GM19238 (cell line): ENCODE measurements around the gene GLP2R.

Experiments
- DNase-seq: peaks from one replicate; pipeline ENCODE4 v3.0.0; 2011; ENCODE audit warnings: low spot score; ENCODE audit not compliant: insufficient read length

The GLP2R gene

DNA sequence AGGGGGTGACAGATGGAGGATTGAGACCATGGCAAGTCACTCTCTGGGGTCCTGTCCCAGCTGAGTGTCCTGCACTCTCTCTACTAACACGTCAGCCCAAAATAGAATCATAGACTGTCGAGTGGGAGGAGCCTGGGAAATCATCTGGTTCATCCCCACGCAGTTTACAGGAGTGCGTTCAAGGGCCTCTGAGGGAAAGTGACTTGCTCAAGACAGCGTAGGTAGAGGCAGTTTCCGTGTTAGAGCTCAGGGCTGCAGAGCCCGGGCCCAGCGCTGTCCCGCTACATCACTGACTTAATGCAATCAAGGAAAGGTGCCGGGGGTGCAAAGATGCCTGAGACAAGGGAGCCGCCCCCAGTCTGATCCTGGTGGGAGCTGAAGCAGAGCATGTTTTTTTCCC lies 14.2 kb upstream of the GLP2R start:
- no peak for DNase-seq

DNA sequence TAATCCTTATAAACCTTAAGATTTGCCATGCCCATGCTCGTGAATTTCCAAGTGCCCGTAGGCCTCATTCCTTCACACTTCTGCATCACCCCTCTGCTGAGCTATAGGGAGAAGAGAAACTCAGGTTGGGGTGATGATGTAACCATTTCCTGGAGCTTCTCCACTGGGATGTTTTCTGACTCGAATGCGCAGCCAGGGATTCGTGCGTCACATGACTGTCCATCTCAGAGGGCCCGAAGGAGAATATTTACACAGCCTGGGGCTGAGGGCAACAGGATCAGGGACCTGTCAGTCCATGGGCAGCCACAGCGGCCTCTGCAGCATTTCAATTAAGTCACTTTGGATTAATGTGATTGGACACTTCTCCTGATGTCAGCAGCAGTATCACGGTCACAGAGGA lies 12.6 kb upstream of the GLP2R start:
- DNase-seq: no peak

DNA sequence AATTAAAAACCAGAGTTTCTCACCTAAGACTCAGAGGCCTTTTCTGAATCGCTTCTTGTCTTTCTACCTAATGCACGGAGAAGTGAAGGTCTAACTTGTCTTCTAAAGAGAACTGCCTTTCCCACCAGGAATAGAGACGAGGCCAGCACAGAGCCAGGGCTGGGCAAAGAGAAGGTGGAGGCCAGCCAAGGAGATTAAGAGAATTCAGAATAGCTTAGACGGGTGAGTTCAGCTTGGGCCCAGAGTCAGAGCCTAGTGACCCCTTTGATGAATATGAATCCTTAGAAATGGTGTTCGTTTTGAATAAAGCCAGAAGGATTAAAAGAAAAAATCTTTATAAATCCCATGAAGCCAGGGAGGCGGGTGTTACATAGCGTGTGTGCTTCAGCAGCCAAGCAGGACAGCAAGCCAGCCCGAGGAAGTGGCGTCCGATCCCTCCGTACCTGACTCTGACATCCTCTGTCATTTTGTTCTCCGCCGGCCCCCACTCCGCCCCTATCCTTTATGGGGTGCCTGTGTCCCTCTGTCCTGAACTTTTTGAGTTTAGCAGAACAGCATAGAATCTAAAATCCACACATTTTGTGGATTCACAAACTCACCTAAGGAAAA lies 11.3 kb upstream of the GLP2R start:
- DNase-seq: no peak

GRCh38 chr17:9816472-9816871 lies 9.3 kb upstream of the GLP2R start:
- no peak for DNase-seq

DNA sequence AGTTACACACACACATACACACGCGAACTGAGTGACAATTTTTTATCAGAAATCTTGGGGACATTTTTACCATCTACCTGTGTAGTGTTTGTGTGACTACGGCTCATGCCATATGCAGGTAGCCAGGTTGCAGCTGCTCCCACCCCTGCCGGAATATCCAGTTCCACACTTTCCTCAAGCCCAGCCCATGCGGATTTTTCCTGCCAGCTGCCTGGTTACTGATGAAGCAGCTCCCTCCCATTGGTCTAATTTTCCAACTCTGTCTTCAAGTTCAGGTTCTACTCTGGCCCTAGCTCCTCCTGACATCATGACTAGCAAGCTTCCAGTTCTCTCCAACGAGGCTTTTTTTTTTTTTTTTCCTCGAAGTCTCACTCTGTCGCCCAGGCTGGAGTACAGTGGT lies 8.6 kb upstream of the GLP2R start:
- no peak for DNase-seq

DNA sequence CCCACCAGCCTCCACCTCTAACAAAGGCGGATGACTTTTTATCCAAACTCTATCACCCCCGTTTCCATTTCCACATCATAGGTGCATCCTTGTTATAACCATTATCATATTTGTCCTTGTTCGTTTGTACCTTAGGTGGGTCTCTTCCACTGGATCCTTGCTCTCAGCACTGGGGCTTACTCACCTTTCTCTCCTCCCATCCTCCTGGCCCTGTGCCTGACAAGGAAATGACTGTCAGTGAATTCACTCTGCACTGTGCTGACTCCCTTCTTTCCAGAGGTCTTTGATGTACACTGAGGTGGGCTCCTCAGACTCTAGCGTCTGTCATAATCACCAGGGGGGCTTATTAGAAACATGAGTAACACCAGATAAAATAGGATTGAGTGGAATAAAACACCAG lies 7.0 kb upstream of the GLP2R start:
- no peak for DNase-seq

DNA sequence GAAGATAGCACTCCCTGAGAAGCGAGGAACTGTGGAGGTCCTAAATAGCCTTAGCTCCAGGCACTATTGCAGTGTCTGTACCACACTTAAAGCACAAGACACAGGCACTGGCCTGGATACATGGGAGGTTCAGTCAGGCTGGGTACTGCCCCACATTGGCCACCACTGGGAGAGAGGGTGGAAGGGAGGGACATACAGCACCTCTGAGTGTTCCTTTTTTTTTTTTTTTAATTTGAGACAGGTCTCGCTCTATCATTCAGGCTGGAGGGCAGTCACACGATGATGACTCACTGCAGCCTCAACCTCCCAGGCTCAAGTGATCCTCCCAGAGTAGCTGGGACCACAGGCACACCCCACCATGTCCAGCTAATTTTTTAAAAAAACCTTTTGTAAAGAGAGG lies 5.3 kb upstream of the GLP2R start:
- DNase-seq: no peak

- no peak for DNase-seq
Measured at GRCh38 chr17:9821921-9822320, 3.8 kb upstream of the GLP2R start, which contains the start of gene GSG1L2. GSG1L2 (minus strand) TSS chr17:9822079; CDS start chr17:9822071, 8 bp downstream.

GRCh38 chr17:9824094-9824493 lies 1.6 kb upstream of the GLP2R start:
- DNase-seq: no peak

DNA sequence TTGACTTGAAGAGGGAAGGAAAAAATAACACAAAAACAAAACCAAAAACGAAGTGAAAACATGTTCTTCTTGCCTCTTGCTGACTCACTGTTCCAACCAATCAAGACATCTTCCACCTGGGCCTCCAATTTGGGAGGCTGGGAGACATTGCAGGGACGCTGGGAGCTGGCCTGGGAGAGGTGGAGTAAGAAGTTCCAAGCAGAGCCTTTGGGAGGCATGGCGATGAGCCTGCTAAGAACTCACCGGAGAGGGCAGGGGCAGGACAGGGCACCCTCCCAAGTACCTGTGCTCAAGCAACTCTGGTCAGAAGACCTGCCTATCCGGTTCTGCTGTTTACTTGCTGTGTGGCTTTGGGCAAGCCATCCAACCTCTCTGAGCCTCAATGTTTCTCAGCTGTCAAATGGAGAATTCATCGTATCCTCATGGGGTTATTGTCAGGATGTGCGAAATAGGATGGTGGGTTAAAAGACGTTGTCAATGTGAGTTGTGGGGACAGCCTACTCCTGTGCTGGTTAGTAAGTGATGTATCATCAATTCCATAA lies 856 bp upstream of the GLP2R start:
- DNase-seq: no peak

DNA sequence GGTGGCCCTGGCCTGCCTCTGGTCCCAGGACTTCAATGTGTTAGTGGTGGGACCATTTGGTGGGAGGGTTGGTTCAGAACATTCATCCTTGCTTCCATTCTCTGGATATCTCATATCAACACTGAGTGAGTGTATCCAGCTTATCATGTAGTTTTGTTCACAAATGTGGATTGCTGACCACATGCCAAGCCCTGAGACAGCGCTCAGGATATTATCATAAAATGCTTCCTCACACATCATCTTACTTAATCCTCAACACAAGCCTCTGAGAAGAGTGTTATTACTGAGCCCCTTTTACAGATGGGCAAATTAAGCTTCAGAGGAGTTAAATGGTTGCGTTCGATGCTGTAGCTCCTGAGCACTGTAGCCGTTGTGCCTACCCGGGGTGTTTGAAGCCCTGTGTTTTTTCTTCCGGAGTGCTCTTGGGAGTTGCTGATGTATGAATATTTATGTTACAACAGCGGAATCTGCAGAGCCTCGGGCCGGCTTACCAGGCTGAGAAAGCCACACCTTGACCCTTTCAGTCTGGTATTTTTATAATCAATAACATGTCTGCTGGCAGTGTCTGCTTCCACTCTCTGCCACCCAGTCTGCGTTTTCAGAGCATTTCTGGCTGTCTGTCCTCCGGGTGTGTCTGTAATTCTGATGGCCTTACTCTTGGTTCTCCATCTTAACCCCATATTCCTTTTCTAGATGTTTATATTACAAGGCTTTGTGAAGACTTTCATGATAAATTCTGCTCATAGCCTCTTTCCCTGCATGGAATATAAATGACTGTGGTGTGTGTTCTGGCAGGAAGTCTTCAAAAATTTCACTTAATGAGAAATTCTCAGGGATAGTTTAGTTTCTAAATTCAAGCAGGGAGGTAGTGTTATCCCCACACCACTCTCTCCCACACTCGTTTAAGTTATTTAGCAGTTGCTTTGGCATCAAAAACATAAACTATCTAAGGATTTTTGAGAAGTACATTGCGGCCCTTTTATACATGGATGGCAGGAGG lies 2.9 kb downstream of the GLP2R start:
- DNase-seq: no peak

- no peak for DNase-seq
Measured at GRCh38 chr17:9829343-9829742, 3.6 kb downstream of the GLP2R start.

GRCh38 chr17:9830711-9831110 lies 5.0 kb downstream of the GLP2R start:
- DNase-seq: no peak

DNA sequence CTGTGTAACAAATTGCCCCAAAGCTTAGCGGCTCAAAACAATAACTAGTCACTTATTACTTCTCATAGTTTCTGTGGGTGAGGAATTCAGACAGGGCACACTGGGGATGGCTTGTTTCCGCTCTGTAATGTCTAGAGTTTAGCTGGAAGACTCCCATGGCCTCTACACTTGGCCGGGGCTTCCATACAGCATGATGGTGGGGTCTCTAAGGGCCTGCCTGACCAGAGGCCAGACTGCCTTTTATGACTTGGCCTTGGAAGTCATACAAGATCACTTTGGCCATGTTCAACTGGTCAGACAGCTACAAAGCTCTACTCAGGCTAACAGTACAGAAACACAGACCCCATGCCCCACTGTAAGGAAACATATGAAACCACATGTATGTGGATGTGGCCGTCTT lies 8.2 kb downstream of the GLP2R start:
- DNase-seq: no peak

DNA sequence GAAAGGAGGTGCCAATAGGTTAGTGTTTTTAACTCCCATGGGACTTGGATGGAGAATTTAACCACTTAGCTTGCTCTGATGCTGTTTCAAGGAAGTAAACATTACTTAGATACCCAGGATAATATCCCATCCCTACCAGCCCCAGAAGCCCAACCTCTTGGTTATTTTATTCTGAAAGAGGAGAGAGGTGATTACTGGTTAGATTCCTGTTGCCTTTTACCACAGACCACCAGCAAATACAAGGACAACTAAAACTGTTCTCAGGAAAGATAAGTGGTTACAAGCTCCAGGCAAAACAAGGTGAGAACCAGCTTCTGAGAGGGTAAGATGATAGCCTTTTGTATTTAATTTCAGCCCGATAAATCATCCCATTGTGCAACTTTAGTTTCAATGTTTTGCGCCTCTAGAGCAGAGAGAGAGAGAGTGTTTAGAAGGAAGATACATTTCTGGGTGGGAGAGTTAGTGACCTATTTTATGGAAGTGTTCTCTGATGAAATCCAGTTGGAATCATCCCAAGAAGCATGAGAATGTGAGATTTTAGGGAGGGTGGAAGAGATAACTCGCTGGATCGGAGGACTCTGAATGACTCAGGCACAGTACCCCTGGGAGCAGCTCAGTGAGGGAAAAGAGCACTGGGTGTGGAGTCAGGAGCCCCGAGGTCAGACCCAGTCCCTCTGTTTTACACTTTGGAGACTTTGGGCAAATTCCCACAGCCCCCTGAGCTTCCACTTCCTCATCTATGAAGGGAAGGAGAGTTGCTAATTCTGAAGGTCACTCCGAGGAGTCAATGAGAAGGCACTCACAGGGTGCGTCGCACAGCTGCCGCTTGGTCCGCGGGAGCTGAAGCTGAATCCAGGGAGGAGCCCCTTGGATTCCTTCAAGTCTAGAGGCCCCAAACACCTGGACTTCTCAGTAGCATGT lies 12.1 kb downstream of the GLP2R start:
- DNase-seq: no peak

DNA sequence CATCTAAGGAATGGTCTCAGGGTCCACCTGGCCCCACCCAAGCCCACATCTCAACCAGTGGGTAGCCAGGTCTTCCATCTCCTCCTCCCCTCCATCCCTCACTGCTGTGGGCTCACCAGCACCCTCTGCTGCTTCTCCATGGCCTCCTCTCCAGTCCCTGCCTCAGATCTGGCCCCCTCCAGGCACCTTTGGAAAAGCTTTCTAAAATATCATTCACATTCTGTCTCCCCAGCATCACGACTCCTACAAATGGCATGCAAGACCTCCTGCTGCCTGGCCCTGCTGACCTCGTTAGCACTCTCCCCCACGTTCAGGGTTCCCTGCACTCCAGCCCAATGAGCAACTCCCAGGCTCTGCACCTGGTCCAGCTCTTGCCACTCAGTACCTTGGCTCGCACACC lies 13.7 kb downstream of the GLP2R start:
- DNase-seq: no peak

DNA sequence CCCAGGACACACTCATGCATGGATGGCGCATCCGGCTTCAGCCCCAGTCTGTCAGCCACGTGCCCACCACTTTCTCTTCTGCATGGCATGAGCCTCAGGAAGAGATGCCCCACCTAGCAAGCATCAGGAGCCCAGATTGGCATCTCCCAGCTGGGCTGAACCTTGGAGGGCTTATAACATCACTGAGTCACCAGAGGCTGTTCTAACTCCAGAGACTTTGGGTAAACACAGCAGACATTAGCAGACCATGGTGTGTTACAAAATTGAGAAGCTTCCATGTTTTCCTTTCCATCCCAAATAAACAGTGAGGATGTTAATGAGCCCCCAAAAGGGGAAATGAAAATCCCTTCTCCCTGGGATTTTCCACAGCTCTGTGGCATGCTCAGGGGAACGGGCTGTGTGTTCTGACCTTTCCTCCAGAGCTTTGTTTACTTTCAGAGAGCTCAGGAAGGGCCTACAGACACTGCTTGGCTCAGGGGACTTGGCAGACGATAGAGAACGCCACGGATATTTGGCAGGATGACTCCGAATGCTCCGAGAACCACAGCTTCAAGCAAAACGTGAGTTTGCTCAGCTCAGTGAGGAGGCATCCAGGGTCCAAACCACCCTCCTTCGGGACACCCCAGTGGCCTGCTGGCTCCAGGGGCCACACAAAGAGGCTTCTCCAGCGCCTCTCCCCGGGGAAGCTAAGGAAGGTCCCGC lies 16.5 kb downstream of the GLP2R start:
- no peak for DNase-seq

GRCh38 chr17:9843152-9844010 lies 17.7 kb downstream of the GLP2R start:
- DNase-seq: no peak

DNA sequence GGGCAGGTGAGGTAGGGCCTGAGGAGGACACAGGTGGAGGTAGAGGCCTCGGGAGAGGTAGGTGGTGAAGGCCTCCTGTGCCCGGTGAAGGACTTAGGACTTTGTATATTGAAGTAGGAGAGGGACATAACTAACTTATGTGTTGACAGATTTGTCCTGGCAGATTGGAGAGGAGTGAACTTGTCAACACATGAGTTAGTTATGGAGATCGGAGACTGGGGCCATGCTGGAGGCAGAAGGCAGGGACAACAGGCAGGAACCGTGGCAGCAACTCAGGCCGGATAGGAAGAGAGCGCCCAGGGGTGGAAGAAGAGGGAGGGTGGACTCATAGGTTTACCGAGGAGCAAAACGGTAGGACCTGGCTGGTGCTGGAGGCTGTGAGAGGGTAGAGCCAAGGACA lies 18.4 kb downstream of the GLP2R start:
- no peak for DNase-seq

GRCh38 chr17:9845306-9845705 lies 19.6 kb downstream of the GLP2R start:
- no peak for DNase-seq
